ENCODE measurements around the gene BCAN.
A peak's percentile ranks its signal among the peaks of the same experiment; 100 is the strongest.

BCAN gene

DNA sequence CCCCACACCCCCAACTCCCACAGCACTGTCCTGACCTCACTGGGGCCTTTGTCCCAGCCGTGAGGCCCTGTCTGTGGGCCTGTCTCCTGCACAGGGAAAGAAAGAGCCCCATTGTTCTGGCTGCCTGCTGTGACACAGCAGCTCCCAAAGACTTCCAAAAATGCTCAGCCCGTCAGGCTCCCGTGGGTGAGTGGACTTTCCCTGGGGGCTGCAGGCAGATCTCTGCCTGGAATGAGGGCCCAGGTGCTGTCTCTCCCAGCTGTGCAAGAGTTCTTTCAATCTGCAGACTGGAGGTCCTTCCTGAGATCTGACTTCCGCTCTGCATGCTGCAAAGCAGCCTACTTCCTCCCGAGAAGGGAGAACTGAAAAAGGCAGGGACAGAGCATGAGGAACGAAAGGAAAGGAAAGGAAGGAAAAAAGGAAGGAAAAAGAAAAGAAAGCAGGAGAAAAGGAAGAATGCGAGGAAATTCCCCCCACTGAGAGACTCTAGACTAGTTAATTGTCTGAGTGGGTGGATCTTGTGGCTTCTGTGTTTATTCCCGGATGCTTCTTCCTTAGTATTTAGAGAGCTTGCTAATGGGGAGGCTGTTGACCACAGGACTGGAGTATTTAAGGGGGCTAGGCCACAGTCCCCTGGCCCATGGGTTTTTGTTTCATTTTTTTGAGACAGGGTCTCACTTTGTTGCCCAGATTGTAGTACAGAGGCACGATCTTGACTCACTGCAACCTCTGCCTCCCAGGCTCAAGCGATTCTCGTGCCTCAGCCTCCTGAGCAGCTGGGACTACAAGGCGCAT, 20.3 kb downstream of the BCAN start:
- no peak for DNase-seq

GRCh38 chr1:156662800-156663055, 20.8 kb downstream of the BCAN start:
- DNase-seq: no peak

- DNase-seq: no peak
Measured at GRCh38 chr1:156663178-156663577, 21.3 kb downstream of the BCAN start.

DNA sequence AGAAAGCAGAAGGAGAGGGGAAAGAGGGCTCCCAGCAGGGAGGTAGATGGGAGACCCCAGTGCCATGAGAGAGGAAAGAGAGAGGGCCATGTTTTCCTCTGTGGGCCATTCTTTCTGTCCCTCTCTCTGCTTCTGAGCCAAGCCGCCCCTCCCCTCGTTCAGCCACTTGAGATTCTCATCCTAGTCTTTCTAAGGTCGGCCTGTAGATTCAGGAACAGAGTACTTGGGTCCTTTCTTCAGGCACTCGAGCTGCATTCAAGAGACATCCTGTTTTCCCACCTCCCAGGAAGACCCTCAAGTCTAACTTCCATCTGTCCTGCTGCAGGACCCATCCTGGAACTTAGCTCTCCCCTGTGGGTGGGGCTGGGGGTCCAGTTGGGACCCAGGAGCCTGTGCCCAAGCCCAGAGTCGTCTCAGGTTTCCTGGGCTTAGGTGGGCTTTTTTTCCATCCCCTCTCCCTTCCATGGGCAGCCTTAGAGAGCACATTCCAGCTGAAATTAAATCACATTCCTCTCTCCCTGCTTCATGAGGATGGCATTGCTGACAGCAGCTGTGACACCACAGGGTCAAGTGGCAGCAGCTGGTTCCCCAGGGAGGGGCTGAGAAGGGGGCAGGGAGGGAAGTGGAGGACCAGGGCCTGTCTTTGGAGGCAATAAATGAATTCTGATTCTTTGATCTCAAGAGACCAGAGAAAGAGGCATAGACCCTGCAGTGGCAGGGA, 22.3 kb downstream of the BCAN start:
- DNase-seq: peak; percentile 29

GRCh38 chr1:156664767-156665411, 23.0 kb downstream of the BCAN start:
- peak; percentile 55 for DNase-seq

- no peak for DNase-seq
Measured at GRCh38 chr1:156665539-156665938, 23.6 kb downstream of the BCAN start.

DNA sequence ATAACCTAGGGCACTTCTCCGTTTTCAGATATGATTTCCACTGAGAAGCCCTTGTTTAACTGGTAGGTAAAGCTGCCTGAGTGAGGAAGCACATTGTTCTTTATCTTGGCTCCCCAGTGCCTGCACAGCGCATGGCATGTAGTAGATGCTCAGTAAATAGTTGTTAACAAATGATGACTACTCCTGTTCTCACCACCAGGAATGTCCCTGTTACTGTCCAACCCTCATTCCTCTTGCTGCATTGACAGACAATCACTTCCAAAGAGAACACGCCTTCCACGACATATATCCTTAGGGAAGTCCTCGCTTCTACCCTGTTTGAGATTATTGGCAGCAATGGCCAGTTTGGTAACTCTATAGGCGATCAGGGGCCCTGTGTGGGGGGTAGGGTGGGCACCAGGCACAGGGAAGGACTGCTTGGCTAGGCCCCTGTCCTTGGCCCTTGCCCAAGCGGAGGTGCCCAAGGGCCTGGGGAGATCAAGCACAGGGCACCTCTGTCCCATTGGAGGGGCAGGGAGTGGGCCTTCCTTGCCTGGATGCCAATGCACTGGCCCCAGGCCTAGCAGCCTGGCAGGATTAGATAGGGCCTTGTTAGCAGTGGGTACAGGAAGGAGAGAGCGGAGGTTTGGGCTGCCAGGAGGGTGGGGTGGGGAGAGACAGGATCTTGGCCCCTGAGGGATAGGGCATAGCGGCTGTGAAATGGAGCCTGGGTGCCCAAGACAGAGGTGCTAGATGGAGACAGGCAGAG, 25.1 kb downstream of the BCAN start:
- DNase-seq: no peak

DNA sequence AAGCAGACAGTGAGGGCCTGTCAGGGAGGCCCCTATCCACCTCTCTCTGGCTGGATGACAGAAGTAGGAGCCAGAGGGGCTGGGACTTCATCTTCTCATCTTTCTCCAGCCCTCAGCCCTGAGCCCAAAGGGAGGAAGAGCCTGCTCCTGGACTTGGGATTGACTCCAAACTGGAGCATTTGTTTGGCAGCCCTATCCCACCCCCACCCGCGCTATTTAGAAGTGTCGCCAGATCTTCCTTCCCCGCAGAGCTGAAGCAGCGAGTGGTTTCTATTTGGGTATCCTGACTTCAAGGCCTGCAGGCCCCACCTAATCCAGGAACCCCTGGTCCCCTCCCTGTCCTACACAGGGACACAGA, 25.7 kb downstream of the BCAN start:
- no peak for DNase-seq

GRCh38 chr1:156667968-156668709, 26.2 kb downstream of the BCAN start:
- DNase-seq: peak; percentile 29

DNA sequence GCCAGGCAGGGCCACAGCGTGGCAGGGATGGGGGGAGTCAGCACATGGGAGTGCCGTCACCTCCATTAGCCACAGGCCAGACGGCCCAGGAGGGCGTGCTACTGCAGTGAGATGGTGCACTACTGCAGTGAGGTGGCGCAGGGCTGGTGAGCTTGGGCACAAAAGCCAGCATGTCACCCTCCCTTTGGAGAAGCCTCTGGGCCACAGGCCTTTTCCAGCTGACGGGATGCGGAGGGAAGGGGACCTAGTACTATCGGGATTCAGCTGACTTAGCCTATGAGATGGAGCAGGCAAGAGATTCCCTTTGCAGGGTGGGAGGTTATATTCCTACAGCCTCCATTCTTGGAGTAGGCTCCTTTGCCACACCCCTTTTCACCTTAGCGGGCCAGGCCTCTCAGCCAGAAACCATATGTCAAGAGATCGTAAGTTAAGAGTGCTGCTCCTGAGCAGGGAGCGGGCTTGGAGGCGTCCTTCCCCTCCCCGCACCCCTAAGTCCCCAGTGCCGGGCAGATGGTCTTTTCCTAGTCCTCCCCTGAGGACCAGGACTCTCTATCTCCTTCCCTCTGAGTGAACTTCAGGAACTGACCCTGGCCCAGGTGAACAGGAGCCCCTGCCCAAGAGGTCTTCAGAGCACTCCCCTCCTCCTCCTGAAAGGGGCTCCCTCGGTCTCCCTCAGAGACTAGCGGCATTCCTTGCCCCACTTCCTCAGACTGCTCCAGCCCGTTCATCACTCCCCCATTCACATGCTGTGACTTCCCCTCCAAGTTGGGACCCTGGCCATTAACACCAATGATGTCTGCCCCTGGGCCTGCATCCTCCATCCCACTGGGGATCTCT, 27.1 kb downstream of the BCAN start:
- DNase-seq: no peak

DNA sequence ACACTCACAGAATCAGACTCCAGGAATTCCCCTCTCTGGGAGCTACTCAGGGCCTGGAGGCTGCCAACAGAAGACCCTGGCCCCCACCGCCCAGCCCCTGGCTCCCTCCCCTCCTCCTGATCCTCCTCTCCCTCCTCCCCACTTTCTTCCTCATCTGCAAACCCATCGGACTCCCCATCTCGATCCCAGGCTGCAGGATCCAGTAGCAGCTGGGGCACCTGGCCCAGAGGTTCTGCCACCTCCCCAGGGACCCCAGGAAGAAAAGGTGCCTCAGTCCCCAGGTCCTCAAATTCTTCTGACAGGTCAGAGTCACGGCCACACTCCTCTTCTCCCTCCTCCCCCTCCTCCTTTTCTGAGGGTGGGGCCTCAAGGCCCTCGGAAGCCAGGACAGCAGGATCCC, 27.9 kb downstream of the BCAN start:
- no peak for DNase-seq

- no peak for DNase-seq
Measured at GRCh38 chr1:156670359-156670758, 28.4 kb downstream of the BCAN start.

DNA sequence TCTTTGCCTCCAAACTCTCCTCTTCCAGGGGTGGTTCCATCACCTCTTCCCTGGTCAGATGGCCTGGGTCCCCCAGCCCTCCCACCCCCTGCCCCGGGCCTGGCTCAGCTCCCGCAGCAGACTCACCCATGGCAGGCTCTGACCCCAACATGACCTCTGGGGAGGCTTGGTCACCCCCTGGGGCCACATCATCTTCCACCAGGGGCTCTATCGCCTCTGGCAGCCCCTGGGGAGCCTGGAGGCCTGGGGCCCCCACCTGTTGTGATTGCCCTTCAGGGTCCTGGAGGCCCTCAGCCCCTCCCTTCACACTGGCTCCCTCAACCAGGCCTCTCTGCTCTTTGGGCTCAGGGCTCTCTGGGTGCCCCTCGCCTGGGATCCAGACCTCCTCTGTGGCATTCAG, 28.9 kb downstream of the BCAN start:
- DNase-seq: no peak

DNA sequence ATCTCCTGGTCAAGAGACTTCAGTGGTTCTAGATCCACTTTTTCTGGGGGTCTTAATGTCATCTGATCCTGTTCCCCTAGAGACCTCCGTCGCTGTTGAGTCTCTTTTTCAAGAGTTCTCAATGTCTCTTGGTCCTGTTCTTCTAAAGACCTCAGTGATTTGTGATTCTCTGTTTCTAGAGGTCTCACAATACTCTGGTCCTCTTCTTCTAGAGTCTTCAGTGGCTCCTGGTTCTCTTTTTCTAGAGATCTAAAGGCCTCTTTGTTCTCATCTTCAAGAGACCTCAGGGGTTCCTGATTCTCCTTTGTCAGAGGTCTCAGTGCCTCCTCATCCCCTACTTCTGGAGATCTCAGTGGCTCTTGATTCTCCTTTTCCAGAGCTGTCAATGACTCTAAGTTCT, 29.9 kb downstream of the BCAN start:
- no peak for DNase-seq

GRCh38 chr1:156673387-156674121, 31.6 kb downstream of the BCAN start:
- no peak for DNase-seq

DNA sequence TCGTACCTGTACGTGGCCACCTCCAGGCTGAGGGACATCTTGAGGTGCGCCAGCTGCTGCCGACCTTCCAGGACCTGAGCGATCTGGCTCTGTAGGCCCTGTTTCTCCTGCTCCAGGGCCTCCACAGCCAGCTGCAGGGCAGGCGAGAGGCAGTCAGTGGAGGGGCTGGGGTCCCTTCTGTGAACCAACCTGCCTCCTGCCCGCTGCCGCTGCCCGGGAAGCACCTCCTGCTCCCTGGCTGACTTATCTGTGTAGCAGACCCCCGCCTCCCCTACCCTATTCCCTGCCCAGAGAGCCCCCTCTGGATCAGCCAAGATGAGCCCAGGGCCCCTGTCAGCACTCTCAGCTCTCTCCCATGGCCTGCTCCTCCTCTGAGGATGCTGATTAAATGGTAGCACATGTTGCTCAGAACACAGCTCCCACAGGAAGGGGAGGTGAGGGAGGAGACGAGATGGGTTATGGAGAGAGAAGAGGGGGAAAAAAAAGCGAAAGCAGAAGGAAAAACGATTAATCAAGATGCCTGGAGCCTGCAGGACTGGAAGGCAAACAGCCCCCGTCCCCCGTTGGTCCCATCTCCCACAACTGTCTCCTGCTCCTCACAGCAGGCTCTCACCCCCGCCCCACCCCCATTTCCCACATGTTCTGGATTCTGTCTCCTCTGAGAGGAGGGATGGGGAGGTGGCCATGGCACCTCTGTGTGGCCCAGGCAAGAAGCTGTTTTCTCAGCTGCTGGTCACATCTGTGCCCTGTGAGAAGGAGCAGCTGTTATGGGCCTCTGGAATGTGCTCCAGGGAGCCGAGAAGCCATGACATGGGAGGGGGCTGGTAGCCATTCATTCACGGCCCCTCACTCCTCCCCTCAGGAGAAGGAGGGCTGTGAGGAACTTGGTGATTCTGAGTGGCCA, 33.5 kb downstream of the BCAN start:
- peak; percentile 70 for DNase-seq

GRCh38 chr1:156676114-156676819, 34.4 kb downstream of the BCAN start:
- peak; percentile 75 for DNase-seq

DNA sequence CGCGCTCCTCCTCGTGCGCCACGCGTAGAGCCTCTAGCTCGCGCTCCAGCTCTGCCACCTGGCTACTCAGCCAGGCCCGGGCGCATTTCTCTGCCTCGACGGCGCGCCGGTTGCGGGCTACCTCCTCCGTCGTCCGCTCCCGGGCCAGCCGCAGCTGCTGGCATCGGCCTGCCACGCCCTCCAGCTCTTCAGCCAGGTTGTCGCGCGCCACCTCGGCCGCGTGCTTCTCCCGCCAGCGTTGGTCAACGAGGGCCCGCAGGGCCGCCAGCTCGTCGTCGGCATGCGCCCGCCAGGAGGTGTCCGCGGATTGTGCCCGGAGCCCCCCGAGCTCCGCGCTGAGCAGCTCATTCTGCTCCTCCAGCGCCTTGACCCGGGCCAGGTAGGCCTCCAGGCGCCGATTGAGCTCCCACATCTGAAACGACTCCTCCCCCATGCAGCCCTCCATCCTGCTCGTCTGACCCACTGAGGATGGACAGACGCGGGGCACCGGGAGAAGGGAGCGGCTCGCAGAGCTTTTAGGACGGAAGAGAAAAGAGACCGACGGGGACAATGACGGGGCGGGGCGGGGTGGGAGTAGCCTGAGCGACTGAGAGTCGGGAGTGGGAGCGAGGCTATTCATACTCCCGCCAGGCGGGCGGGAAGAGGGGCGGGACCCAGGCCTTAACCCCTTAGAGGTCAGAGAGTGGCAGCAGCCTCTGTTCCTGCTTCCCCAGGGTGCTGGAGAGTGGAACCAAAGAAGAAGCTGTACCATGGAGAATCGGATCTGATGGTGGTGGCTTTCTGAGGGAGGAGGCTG, 35.1 kb downstream of the BCAN start, which contains the start of gene NES:
Gene NES, minus strand, starts transcription at position 588 of the 796 bp plus-strand sequence. Its CDS starts 143 bp downstream, at position 445.
- peak; percentile 75 for DNase-seq

Data from right kidney (tissue), 1 donor.